H1 (cell line): ENCODE results near the gene MMP3. TPM values are rescaled to one million over a fixed set of nuclear protein-coding genes. Genes with fewer than 3 reads are reported as not detected.

ENCODE experiments used
- ATF2 ChIP-seq: IDR thresholded peaks from 2 replicates; pipeline ENCODE4 v1.6.1; 2012; ENCODE audit warnings: low read length, inconsistent platforms
- CEBPB ChIP-seq: IDR thresholded peaks from 2 replicates; pipeline ENCODE4 v1.6.1; 2012; ENCODE audit warnings: low read depth, low read length
- CHD1 ChIP-seq: IDR thresholded peaks from 2 replicates; pipeline ENCODE4 v1.6.1; 2012; ENCODE audit warnings: low read depth, low read length, improper control_type of control experiment
- CHD7 ChIP-seq: fragments of 300-600 bp; sonication (generic); IDR thresholded peaks from 2 replicates; pipeline ENCODE4 v1.7.1; 2012; ENCODE audit warnings: low read length, moderate library complexity, mild to moderate bottlenecking, inconsistent platforms; ENCODE audit not compliant: insufficient replicate concordance
- EGR1 ChIP-seq: IDR thresholded peaks from 2 replicates; pipeline ENCODE4 v1.6.1; 2011; ENCODE audit warnings: low read depth, low read length, borderline replicate concordance
- KDM1A ChIP-seq: fragments of 200-600, 300-600 bp; sonication (generic); IDR thresholded peaks from 2 replicates; pipeline ENCODE4 v1.7.1; 2016; ENCODE audit warnings: mild to moderate bottlenecking, low read length, borderline replicate concordance
- RNF2 ChIP-seq: fragments of 200-900, 300-1000 bp; sonication (generic); IDR thresholded peaks from 2 replicates; pipeline ENCODE4 v1.7.1; 2016; ENCODE audit warnings: borderline replicate concordance, low read depth, mild to moderate bottlenecking, antibody characterized with exemption, low read length; ENCODE audit not compliant: poor library complexity, severe bottlenecking; ENCODE audit errors: missing control alignments
- SP1 ChIP-seq: IDR thresholded peaks from 2 replicates; pipeline ENCODE4 v1.6.1; 2011; ENCODE audit warnings: low read depth, low read length
- TCF12 ChIP-seq: IDR thresholded peaks from 2 replicates; pipeline ENCODE4 v1.6.1; 2011; ENCODE audit warnings: low read depth, mild to moderate bottlenecking, low read length
- polyA plus RNA-seq, 7 experiments: library from polyadenylated mRNA; depleted of rRNA in 3 of 7; stranded (reverse) in 5 of 7; unstranded in 2 of 7; fragments of >200 nt in 5 of 7; fragments of 200-250 nt in 2 of 7; gene quantifications; 1 replicate in 5 of 7; 2 replicates in 1 of 7; 4 replicates in 1 of 7; pipeline versions ENCODE4 v1.2.1 to v1.2.3, GENCODE V29; 2011 to 2013; ENCODE audit warnings: missing spikeins in 2 of 7, mixed read lengths in 2 of 7
- total RNA-seq: library from RNA; stranded (reverse); fragmentation: NEBNext Ultra II Directional; extraction: Animal tissue kit (Norgen Biotek cat#: 25700); gene quantifications from 2 replicates; pipeline ENCODE4 v1.2.1, GENCODE V29; 2021

Gene MMP3
- total and polyA plus RNA-seq, 2 of the 8 experiments (the other 6 are each of a cell fraction or from before 2014, with no cell fraction given): not detected

- TF ChIP-seq CHD1 (no peak), ATF2 (no peak), TCF12 (no peak), CHD7 (no peak), RNF2 (no peak), KDM1A (no peak), CEBPB (no peak), EGR1 (no peak), SP1 (no peak)
- TF ChIP-seq, all 59 proteins: peak for 0
Measured at GRCh38 chr11:102824556-102824955, 18.9 kb downstream of the MMP3 start (continued).
